ENCODE measurements around the gene QSOX2. TPM values are rescaled to one million over a fixed set of nuclear protein-coding genes. Genes with fewer than 3 reads are reported as not detected.

QSOX2 gene
- total and polyA plus RNA-seq, 8 donors: 6.8 to 19.1 (median 10.9) TPM

DNA sequence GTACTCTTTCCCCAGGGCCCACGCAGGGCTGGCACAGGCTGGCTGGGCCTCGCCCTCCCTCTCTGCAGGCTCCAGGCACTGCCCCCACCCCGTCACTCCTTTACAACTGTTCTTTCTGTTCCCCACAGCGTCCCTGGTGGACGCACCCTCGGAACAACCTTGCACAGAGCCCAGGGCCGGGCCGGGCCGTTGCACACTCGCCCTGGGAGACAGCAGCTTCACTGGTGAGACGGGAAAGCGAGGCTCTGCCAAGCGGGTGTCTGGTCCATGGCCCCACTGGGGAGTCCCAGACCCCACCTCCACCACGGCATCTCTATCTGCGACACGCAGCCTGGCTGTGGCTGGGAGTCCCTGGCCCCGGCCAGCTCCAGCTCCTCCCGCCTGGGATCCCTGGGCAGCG lies 18.4 kb upstream of the QSOX2 start:
- no peak for FAIRE-seq
- Histone ChIP-seq H3K27me3 (no peaks in the 10 kb centered on the region), H3K9me3 (no peaks in the 10 kb centered on the region), H3K27ac (no peak overlapping the region), H3K36me3 (no peaks in the 10 kb centered on the region), H3K4me1 (peaks cover 0 to 5% (median 0%) of the 10 kb centered on the region in 3 donors), H3K4me3 (no peak overlapping the region)
- 86 to 90% methylated on average over 16 to 19 of the region's 19 CpGs for WGBS, 2 donors
- intact Hi-C loops (cut with DNase I): no loop called here
- TF ChIP-seq, protein P1, sequence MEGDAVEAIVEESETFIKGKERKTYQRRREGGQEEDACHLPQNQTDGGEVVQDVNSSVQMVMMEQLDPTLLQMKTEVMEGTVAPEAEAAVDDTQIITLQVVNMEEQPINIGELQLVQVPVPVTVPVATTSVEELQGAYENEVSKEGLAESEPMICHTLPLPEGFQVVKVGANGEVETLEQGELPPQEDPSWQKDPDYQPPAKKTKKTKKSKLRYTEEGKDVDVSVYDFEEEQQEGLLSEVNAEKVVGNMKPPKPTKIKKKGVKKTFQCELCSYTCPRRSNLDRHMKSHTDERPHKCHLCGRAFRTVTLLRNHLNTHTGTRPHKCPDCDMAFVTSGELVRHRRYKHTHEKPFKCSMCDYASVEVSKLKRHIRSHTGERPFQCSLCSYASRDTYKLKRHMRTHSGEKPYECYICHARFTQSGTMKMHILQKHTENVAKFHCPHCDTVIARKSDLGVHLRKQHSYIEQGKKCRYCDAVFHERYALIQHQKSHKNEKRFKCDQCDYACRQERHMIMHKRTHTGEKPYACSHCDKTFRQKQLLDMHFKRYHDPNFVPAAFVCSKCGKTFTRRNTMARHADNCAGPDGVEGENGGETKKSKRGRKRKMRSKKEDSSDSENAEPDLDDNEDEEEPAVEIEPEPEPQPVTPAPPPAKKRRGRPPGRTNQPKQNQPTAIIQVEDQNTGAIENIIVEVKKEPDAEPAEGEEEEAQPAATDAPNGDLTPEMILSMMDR (IDR thresholded peaks at IDR 0.05): no peak
- no peak for ATAC-seq
- peak in 2 of 6 donors; percentile 34 to 72 for DNase-seq

GRCh38 chr9:136262671-136263178 lies 17.1 kb upstream of the QSOX2 start:
- DNase-seq: peak in 2 of 6 donors; percentile 28 to 59
- no peak overlapping the region for H3K4me3 ChIP-seq
- H3K36me3 ChIP-seq: no peaks in the 10 kb centered on the region
- intact Hi-C loops (cut with DNase I): no loop called here
- H3K4me1 ChIP-seq: peaks cover 0 to 4% (median 0%) of the 10 kb centered on the region in 3 donors
- TF ChIP-seq, protein P1 (IDR thresholded peaks at IDR 0.05): no peak
- H3K27me3 ChIP-seq: no peaks in the 10 kb centered on the region
- ATAC-seq: no peak
- H3K9me3 ChIP-seq: no peaks in the 10 kb centered on the region
- no peak overlapping the region for H3K27ac ChIP-seq
- 91 to 100% methylated on average over 4 to 6 of the region's 6 CpGs for WGBS, 2 donors
- no peak for FAIRE-seq

DNA sequence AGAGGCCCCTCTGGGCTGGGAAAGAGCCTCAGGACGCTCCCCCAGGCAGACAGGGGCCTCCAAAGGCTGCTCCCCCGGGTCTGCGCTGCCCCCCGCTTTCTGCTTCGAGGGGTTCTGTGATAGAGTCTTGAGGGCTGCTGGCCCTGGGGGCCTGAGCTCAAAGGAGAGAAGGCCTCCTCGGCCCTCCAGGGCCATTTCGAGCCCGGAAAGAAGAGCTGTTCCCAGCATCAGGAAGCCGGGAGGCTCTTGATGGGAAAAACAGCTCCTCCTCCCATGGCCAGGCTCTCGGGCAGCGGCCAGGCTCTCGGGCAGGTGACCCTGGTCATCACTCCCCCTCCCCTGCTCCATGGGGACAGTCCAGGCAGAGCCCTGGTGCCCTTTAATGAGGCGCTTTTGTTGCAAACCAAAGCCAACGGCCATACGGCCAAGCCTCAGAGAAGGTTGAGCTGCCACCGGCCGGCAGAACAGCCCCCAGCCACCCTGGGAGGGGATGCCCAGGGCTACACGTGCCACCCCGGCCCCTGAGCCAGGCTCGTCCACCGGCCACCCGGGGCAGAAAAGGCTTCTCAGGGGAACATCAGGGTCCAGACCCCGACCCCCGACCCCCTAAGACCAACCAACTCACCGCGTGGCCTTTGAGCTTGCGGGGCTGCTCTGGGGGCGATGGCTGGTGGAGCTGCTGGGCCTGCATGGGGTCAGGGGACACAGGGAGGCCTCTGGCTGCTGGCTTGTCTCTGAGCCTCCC lies 16.2 kb upstream of the QSOX2 start:
- TF ChIP-seq, protein P1 (IDR thresholded peaks at IDR 0.05): no peak
- Histone ChIP-seq H3K9me3 (no peaks in the 10 kb centered on the region), H3K36me3 (no peaks in the 10 kb centered on the region), H3K4me1 (no peaks in the 10 kb centered on the region), H3K27me3 (no peaks in the 10 kb centered on the region), H3K4me3 (no peak overlapping the region), H3K27ac (no peak overlapping the region)
- 86 to 87% methylated on average over 22 to 28 of the region's 28 CpGs for WGBS, 2 donors
- FAIRE-seq (no peak), DNase-seq (peak in 2 of 6 donors; percentile 36 to 72), ATAC-seq (no peak)
- intact Hi-C loops (cut with DNase I): no loop called here

DNA sequence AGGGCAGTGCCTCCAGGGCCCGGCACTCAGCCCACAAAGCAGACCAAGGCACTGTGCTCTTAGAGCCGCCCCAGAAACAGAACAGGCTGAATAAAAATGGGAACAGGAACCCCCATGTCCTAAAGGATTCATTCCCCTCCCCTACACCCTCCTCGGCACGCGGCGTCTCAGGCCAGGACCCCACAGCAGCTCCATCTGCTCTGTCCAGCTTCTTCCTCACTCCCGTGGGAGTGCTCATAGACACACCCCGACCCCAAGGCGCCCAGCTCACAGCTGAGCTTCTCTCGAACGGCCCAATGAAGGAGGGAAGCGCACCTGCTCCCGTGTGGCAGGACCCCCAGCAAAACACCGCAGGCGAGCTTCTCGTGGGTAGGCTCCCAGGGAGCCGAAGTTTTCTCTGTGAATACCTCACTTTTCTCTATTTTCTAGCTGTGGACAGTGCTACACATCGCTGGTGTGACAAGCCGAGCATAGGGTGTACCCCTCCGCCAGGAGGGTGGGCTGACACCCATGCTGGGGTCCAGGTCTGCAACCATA lies 15.4 kb upstream of the QSOX2 start:
- no peaks in the 10 kb centered on the region for H3K9me3 ChIP-seq
- intact Hi-C loops (cut with DNase I): no loop called here
- no peak overlapping the region for H3K4me3 ChIP-seq
- no peaks in the 10 kb centered on the region for H3K4me1 ChIP-seq
- H3K36me3 ChIP-seq: no peaks in the 10 kb centered on the region
- no peak for FAIRE-seq
- peak in 2 of 6 donors; percentile 11 to 51 for DNase-seq
- H3K27me3 ChIP-seq: no peaks in the 10 kb centered on the region
- TF ChIP-seq, protein P1 (IDR thresholded peaks at IDR 0.05): no peak
- no peak overlapping the region for H3K27ac ChIP-seq
- 84 to 88% methylated on average over 20 of the region's 20 CpGs for WGBS, 2 donors
- ATAC-seq: no peak

- Histone ChIP-seq H3K9me3 (no peaks in the 10 kb centered on the region), H3K36me3 (no peaks in the 10 kb centered on the region), H3K27me3 (no peaks in the 10 kb centered on the region), H3K4me3 (no peak overlapping the region), H3K27ac (no peak overlapping the region), H3K4me1 (no peaks in the 10 kb centered on the region)
- TF ChIP-seq, protein P1 (IDR thresholded peaks at IDR 0.05): no peak
- intact Hi-C loops (cut with DNase I): no loop called here
- peak in 2 of 6 donors; percentile 14 to 45 for DNase-seq
- WGBS, 2 donors: 85 to 92% methylated on average over 8 to 10 of the region's 10 CpGs
- no peak for FAIRE-seq
- ATAC-seq: no peak
Observed at GRCh38 chr9:136260521-136260920, 14.9 kb upstream of the QSOX2 start.

Measured in pancreas (tissue), 10 donors.